HAP-1 (cell line): Measurements from ENCODE around the gene SMURF2.
"Not testable (repeated sequence)": the region's sequence is repeated elsewhere in the genome, so short reads cannot be mapped to it uniquely, and the experiment has no call there.

ENCODE experiments used
- DNase-seq, 2 experiments: peaks; one replicate each; pipeline ENCODE4 v3.0.0-alpha.2; 2016 to 2020; ENCODE audit warnings: low spot score in 2 of 2
- H3K27me3 ChIP-seq: fragments of 250-450 bp; sonication (Bioruptor Pico); 2 replicates; pipeline ENCODE4 v1.5.1; 2020; ENCODE audit warnings: low read depth, mild to moderate bottlenecking, moderate library complexity
- H3K36me3 ChIP-seq: fragments of 250-450 bp; sonication (Bioruptor Pico); replicated peaks from 2 replicates; pipeline ENCODE4 v1.5.1; 2020; ENCODE audit warnings: mild to moderate bottlenecking
- H3K4me1 ChIP-seq: fragments of 250-450 bp; sonication (Bioruptor Pico); 2 replicates; pipeline ENCODE4 v1.5.1; 2020; ENCODE audit warnings: mild to moderate bottlenecking
- H3K4me3 ChIP-seq: fragments of 250-450 bp; sonication (Bioruptor Pico); 2 replicates; pipeline ENCODE4 v1.5.1; 2020; ENCODE audit warnings: mild to moderate bottlenecking, moderate library complexity
- H3K9me3 ChIP-seq: fragments of 250-450 bp; sonication (Bioruptor Pico); 2 replicates; pipeline ENCODE4 v1.5.1; 2020; ENCODE audit warnings: mild to moderate bottlenecking, moderate library complexity
- in situ Hi-C: fragments of 300-500 bp; cut with MboI; formaldehyde crosslinking; loops from 3 replicates; pipeline ENCODE4 v1.14.3; 2020; ENCODE audit warnings: low sequenced_read_pairs, inconsistent platforms, mixed read lengths

The SMURF2 gene

DNA sequence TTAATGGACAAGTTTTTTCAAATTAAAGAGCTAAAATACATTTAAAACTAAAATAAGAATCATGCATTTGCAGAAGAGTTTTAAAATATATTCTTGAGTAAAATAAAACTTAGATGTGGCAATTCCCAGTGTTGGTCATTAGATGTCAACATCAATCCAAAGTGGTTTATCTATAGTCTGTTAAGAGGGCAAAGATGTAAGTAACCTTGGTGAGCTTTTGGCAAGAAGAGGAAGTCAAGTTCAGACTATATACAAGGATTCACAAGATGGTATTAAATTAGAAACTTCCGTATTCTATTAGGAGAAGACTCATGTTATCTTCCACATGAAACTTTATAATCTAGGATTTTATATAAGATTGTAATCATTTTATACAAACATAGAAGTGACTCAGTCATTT is 82.2 kb downstream of the SMURF2 start:
- H3K27me3 ChIP-seq: no peaks in the 10 kb centered on the region
- H3K36me3 ChIP-seq: peaks cover 17% of the 10 kb centered on the region
- in situ Hi-C loops: no loop called here
- H3K4me1 ChIP-seq: peaks cover 7% of the 10 kb centered on the region
- no peak for DNase-seq
- H3K4me3 ChIP-seq: no peak overlapping the region
- H3K9me3 ChIP-seq: no peaks in the 10 kb centered on the region

DNA sequence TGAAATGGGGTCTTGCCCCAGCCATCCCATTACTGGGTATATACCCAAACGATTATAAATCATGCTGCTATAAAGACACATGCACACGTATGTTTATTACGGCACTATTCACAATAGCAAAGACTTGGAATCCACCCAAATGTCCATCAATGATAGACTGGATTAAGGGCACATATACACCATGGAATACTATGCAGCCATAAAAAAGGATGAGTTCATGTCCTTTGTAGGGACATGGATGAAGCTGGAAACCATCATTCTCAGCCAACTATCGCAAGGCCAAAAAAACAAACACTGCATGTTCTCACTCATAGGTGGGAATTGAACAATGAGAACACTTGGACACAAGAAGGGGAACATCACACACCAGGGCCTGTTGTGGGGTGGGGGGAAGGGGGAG is 85.1 kb downstream of the SMURF2 start:
- H3K9me3 ChIP-seq, DNase-seq, in situ Hi-C loops, H3K27me3 ChIP-seq, H3K4me3 ChIP-seq, H3K36me3 ChIP-seq, H3K4me1 ChIP-seq: not testable (repeated sequence)

DNA sequence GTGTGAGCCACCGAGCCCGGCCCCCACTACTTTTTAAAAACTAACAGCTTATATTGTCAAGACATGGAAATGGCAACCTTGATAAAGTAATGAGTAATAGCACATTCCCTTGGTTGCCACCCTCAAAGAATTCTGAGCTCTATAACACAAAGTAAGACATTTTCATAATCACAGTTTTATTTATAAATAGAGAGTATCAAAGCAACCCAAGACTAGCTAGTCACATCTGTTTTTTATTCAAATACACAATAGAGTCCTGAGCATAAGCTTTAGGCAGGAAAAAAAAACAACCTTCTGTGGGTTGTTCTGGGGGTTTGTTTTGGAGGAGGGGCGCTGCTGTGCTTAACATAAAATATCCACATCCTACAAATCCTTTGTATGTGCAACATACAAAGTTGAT is 86.7 kb downstream of the SMURF2 start:
- H3K4me1 ChIP-seq: no peaks in the 10 kb centered on the region
- no peak for DNase-seq
- no peak overlapping the region for H3K4me3 ChIP-seq
- no peaks in the 10 kb centered on the region for H3K27me3 ChIP-seq
- in situ Hi-C loops: no loop called here
- peaks cover 2% of the 10 kb centered on the region for H3K36me3 ChIP-seq
- H3K9me3 ChIP-seq: no peaks in the 10 kb centered on the region

DNA sequence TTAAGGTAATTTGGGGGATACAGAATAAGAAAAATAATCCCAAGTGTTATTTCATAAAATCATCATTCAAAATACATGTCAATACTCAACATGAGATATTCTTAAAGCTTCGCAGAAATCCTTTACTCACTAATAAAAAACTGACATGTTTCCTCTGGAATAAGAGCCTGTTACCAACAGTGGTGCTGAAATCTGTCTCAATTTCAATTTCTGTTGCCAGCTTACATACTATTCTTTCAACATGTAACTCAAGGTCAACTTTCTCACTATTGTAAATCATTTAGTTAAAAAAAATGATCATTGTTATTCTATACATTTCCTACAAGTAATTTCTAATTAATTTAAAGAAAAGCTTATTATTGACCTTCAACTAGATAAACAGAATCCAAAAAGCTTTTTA is 87.5 kb downstream of the SMURF2 start:
- in situ Hi-C loops: no loop called here
- no peak overlapping the region for H3K4me3 ChIP-seq

DNA sequence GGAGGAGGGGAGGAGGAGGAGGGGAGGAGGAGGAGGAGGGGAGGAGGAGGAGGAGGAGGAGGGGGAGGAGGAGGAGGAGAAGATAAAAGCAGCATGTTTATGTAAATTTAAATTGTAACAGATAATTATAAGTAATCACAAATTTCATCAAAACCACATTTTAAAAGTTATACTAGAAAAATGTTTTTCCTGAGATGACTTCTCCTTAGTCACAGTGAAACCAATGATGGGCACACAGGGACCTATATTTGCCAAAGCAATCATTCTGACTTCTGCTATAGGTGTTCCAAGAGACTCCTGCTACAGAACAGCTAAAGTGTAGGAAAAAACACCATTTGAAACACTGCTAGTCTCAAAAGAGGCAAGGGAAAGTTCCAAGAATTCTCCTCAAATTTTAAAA is 88.9 kb downstream of the SMURF2 start:
- Histone ChIP-seq H3K4me3 (no peak overlapping the region), H3K9me3 (no peaks in the 10 kb centered on the region), H3K36me3 (no peaks in the 10 kb centered on the region; the same call in 1 of the 2 replicates), H3K4me1 (no peaks in the 10 kb centered on the region), H3K27me3 (no peaks in the 10 kb centered on the region)
- in situ Hi-C loops: no loop called here
- no peak for DNase-seq

More for the DNA sequence above, 87.5 kb downstream of the SMURF2 start:
- DNase-seq: no peak
- Histone ChIP-seq H3K9me3 (no peaks in the 10 kb centered on the region), H3K27me3 (no peaks in the 10 kb centered on the region), H3K4me1 (no peaks in the 10 kb centered on the region), H3K36me3 (no peaks in the 10 kb centered on the region; the same call in 1 of the 2 replicates)

DNA sequence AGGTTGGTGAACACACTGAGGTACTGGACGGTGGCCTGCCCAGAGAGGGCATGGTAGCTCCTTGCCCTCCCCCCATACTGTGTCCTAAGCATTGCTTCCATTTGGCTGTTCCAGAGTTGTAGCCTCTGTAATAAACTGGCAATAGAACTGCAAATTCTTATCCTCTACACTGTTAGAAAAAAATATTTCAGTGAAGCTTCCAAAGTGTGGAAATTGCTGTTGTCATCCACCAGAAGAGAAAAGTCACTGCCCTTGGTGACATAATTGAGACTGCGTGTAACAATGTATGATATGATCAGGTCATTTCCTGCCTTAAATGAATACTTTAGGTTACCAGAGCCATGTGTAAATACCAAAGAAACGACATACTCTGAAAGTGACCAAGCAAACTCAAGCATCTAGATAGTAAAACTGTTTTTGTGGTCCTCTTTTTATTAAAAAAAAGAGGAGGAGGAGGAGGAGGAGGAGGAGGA is 89.4 kb downstream of the SMURF2 start:
- no peak for DNase-seq
- Histone ChIP-seq H3K36me3 (no peaks in the 10 kb centered on the region; the same call in 1 of the 2 replicates), H3K27me3 (no peaks in the 10 kb centered on the region), H3K9me3 (no peaks in the 10 kb centered on the region), H3K4me3 (no peak overlapping the region), H3K4me1 (no peaks in the 10 kb centered on the region)
- in situ Hi-C loops: no loop called here

DNA sequence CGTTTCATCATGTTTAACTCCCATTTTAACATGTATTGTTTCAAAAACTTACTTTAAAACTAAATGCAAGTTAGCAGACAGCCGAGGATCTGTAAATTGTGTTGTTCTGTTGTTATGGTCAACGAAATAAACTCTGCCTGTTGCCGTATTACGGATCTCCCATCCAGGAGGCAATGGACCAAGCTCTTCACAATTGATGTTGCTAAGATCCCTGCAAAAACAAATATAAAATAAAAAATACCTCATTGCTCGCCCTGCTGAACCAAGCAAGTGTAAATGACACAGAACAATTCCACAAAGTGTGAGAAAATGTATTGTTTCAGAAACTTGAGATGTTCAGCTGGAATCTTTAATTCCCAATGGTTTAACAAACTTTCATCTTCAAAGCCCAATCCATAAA is 90.4 kb downstream of the SMURF2 start:
- H3K4me1 ChIP-seq: no peaks in the 10 kb centered on the region
- no peaks in the 10 kb centered on the region for H3K9me3 ChIP-seq
- DNase-seq: no peak
- no peaks in the 10 kb centered on the region; the same call in none of the 2 replicates for H3K36me3 ChIP-seq
- H3K4me3 ChIP-seq: no peak overlapping the region
- no peaks in the 10 kb centered on the region for H3K27me3 ChIP-seq
- in situ Hi-C loops: no loop called here

DNA sequence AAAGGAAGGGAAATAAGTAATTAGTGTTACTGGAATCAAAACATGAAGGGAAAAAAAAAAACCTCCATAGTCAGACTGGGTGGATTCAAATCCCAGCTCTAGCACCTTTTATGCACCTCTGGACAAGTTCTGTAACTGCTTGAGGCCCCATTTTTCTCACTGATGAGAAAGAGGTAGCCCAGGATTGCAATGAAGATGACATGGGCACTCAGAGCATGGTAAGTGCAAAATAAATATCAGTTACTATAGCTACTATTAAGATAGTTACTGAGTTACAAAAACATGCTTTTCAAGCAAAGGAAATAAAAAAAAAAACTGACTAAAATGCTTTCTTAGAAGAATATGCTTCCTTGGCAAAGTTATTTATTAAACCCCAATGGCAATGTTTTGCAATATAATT is 96.5 kb downstream of the SMURF2 start:
- Histone ChIP-seq H3K36me3 (peaks cover 12% of the 10 kb centered on the region), H3K4me3 (no peak overlapping the region), H3K9me3 (no peaks in the 10 kb centered on the region), H3K4me1 (no peaks in the 10 kb centered on the region), H3K27me3 (no peaks in the 10 kb centered on the region)
- in situ Hi-C loops: no loop called here
- no peak for DNase-seq

DNA sequence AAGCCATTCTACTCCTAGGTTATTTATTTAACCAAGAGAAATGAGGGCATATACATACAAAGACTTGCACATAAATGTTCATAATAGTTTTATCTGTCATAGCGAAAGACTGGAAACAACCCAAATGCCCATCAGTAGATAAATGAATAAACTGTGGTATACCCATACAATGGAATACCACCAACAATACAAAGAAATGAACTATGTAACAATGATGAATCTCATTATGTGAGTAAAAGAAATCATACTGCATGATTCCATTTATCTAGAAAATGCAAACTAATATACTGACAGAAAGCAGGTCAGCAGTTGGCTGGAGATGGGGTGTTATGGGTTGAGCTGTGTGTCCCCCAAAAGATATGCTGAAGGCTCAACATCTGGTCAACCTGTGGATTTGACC is 98.0 kb downstream of the SMURF2 start:
- no peaks in the 10 kb centered on the region for H3K4me1 ChIP-seq
- in situ Hi-C loops: no loop called here
- no peak for DNase-seq
- no peak overlapping the region for H3K4me3 ChIP-seq
- no peaks in the 10 kb centered on the region for H3K27me3 ChIP-seq
- H3K9me3 ChIP-seq: no peaks in the 10 kb centered on the region
- peaks cover 12% of the 10 kb centered on the region for H3K36me3 ChIP-seq

DNA sequence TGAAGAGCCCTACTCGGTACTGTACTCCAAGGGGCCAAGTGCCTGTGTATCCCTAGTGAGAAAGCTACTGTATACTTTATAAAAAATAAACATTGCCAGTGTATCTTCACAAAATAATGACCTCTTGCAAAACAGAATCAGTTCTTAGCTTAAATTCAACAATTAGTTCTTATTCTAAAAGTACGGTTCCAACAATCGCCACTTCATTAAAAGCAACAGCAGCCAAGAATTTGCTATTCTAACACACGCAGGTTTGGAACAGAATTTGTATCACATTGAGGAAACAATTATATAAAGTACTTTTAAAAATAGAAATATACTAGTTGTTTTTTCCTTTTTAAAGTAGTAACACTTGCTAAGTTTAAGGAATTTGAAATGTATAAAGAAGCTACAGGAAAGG is 106.8 kb downstream of the SMURF2 start:
- in situ Hi-C loops: no loop called here
- Histone ChIP-seq H3K4me1 (peaks cover under 1% of the 10 kb centered on the region; the same call in 1 of the 2 replicates), H3K27me3 (no peaks in the 10 kb centered on the region), H3K4me3 (no peak overlapping the region), H3K9me3 (no peaks in the 10 kb centered on the region), H3K36me3 (peaks cover 12% of the 10 kb centered on the region)
- DNase-seq: no peak

DNA sequence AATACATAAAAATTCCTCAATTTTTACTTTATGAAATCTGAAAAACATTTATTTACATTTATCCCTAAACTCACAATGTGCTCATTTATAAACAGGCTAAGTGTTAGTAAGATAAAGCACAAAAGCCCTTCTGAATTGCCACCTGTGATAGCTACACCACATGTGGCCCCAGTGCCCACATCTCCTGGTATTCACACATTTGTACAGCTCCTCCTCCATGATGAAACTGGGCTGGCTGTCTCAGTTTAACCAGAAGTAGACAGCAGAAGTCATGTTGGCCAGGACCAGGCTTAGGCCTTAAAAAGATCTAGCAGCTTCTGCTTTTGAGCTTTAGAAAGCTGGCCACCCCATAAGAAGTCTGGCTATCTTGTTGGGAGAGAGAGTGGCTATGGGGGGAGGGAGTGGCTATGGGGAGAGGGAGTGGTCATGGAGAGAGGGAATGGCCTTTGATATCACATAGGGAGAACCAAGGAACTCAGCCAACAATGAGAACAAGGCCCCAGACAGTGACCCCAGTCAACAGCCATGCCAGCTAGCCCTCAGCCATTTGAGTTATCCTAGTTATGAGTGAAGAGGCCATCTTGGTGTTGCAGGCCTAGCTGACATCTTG is 108.0 kb downstream of the SMURF2 start:
- Histone ChIP-seq H3K9me3 (no peaks in the 10 kb centered on the region), H3K4me1 (peaks cover 9% of the 10 kb centered on the region), H3K36me3 (peaks cover 12% of the 10 kb centered on the region), H3K27me3 (no peaks in the 10 kb centered on the region), H3K4me3 (no peak overlapping the region)
- no peak for DNase-seq
- in situ Hi-C loops: no loop called here

DNA sequence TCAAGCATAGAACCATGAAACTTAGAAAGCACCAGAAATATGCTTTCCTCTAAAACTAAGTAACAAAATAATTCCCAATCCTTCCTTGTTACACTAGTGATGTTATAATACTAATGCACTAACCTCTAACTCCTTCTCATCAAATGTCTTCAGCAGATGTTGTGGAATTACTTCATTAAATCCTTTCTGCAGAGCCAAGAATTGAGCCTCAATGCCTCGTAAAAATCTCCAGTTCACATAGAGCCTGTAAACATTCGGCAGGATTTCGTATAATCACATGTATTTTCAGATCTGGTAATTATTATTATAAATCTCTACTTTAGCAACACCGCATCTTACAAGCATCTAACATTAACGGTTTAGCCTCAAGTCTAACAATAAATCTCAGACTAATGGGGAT is 110.6 kb downstream of the SMURF2 start:
- Histone ChIP-seq H3K9me3 (no peaks in the 10 kb centered on the region), H3K36me3 (peaks cover 5% of the 10 kb centered on the region; the same call in 1 of the 2 replicates), H3K4me3 (no peak overlapping the region), H3K27me3 (no peaks in the 10 kb centered on the region), H3K4me1 (peaks cover 9% of the 10 kb centered on the region)
- in situ Hi-C loops: no loop called here
- DNase-seq: no peak

DNA sequence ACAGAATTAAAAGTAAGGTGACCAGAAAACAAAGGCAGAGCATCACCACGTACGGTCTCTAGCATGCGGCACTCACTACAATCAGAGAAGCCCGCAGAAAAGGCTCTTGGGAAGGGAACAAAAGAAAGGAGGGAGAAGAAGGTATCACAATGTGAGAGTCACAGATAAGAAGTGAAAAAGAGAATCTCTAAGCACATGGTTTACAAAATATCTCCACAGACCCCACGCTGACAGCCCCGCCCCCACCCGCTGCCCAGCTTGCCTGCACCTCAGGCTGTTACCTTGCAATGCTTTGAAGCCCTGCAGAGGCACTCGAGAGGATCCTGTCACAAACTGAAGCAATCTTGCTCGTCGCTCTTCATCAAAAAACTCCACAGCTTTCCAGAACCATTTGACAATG is 114.8 kb downstream of the SMURF2 start:
- in situ Hi-C loops: no loop called here
- DNase-seq: no peak
- Histone ChIP-seq H3K4me3 (no peak overlapping the region), H3K36me3 (peaks cover 9% of the 10 kb centered on the region), H3K4me1 (peaks cover 9% of the 10 kb centered on the region), H3K27me3 (no peaks in the 10 kb centered on the region), H3K9me3 (no peaks in the 10 kb centered on the region)

DNA sequence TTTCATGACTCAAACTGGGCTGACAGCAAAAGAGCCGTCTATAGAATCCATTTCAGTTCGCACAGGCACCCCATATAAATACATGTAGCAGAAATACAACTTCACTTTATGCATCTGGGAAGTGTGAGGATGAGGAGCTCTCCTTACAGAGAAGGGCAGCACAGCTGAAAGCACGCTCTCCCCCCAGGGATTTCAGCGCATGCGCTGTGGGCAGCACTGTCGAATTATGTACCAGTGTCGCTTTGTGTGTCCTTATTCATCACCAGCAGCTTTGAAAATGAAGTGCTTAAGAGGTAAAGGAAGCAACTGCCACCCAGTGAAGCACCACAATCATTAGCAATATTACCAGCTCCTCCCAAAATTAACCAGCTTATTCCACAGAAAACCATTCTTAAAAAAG is 115.4 kb downstream of the SMURF2 start:
- H3K9me3 ChIP-seq: no peaks in the 10 kb centered on the region
- H3K4me1 ChIP-seq: peaks cover 9% of the 10 kb centered on the region
- no peak for DNase-seq
- in situ Hi-C loops: no loop called here
- H3K27me3 ChIP-seq: no peaks in the 10 kb centered on the region
- H3K4me3 ChIP-seq: no peak overlapping the region
- peaks cover 13% of the 10 kb centered on the region for H3K36me3 ChIP-seq

DNA sequence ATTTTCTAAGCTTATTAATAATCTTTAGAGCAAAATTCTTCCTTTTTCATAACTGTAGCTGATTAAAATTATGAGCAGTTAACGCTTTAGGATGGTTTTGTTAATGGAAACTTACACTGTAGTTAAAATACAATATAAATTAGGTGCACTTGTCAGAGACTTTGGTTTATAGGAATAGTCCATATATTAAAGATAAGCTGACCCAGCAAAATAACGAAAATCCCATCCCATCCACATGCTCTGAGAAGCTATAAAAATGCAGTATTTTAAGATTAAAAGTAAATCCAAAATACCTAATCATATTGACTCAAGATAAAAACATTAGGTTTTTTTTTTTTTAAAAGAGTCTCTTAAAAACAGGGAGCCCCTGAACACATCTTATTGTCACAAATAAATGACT is 117.4 kb downstream of the SMURF2 start:
- peaks cover 4% of the 10 kb centered on the region for H3K4me1 ChIP-seq
- H3K36me3 ChIP-seq: peaks cover 21% of the 10 kb centered on the region
- in situ Hi-C loops: no loop called here

More for the DNA sequence above, 117.4 kb downstream of the SMURF2 start:
- DNase-seq: no peak
- Histone ChIP-seq H3K9me3 (no peaks in the 10 kb centered on the region), H3K27me3 (no peaks in the 10 kb centered on the region), H3K4me3 (no peak overlapping the region)
